IPS-NIHi7 (cell line): ENCODE measurements around the gene ANKRD12.

Experiments
- DNase-seq: peaks from one replicate; pipeline ENCODE4 v3.0.0; 2012; ENCODE audit warnings: mixed read lengths; ENCODE audit errors: extremely low spot score

ANKRD12 gene

DNA sequence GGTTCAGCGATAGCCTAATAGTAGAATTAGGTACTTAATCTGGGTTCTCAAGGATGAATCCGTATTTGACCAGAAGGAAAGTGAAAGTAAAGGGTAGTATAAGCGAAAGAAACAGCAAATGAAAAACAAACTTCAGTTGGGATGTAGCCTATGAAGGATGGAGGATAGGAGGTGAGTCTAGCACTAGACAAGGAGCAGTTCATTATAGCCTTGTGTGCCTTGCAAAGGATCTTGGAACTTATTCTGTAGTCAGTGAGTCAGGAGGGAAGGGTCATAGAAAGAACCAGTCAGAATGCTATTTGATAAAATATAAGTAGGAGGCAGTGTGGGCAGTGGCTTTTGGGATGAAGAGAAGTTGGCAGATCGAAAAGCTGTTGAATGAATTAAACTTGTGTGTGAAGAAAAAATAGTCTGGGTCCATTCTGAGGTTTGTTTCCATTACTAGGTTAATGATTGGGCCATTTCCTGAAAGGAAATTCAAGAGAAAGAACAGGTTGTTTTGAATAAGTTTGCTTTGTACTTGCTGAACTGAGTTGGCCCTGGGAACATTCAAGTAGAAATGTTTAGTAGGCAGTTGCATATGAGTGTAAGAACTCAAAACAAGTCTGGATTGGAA, 48.5 kb downstream of the ANKRD12 start:
- DNase-seq, result no peak

GRCh38 chr18:9188359-9189231, 52.0 kb downstream of the ANKRD12 start:
- no peak for DNase-seq

DNA sequence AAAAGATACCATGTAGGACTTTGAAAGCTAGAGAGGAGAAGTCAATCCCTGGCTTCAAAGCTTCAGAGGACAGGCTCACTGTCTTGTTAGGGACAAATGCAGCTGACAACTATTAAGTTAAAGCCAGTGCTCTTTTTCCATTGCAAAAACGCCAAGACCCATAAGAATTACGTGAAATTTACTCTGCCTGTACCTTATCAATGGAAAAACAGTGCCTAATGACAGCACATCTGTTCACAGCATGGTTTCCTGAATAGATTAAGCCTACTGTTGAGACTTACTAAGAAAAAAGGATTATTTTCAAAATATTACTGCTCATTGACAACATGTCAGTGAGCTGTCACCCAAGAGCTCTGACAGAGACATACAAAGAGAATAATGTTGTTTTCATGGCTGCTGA, 52.9 kb downstream of the ANKRD12 start:
- DNase-seq, result no peak

GRCh38 chr18:9191658-9192256, 55.2 kb downstream of the ANKRD12 start:
- no peak for DNase-seq

DNA sequence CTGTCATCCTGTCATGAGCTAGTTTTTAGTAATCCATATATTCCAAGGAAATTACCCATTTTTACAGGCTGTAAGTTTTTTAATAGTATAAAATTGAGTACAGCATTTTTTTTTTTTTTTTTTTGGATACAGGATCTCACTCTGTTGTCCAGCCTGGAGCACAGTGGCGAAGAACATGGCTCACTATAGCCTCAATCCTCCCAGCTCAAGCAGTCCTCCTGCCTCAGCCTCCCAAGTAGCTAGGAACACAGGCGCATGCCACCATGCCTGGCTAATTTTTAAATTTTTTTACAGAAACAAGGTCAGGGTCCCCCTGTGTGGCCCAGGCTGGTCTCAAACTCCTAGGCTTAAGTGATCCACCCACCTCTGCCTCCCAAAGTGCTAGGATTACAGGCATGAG, 56.5 kb downstream of the ANKRD12 start:
- DNase-seq, result no peak

GRCh38 chr18:9196568-9196967, 60.0 kb downstream of the ANKRD12 start:
- no peak for DNase-seq

GRCh38 chr18:9199681-9200080, 63.1 kb downstream of the ANKRD12 start:
- no peak for DNase-seq

- no peak for DNase-seq
Measured at GRCh38 chr18:9201224-9201623, 64.6 kb downstream of the ANKRD12 start.

GRCh38 chr18:9204659-9205058, 68.1 kb downstream of the ANKRD12 start:
- no peak for DNase-seq

DNA sequence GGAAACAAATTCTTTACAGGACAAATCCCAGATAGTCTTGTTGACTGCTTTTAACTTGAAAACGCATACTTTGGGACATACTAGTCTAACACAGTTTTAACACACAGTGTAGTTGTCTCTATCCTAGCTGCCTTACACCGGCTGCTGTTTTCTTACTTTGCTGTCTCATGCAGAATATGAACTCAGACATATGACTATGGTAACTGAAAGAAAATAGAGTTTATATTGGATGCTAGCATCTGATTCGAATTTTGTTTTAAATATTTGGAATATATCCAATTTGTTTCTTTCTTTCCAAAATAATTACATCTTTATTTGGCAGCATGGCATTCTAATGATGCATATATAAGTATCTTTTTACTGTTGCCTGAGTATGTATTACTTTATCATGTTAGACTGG, 69.8 kb downstream of the ANKRD12 start:
- no peak for DNase-seq

- no peak for DNase-seq
Measured at GRCh38 chr18:9209279-9209678, 72.7 kb downstream of the ANKRD12 start.

DNA sequence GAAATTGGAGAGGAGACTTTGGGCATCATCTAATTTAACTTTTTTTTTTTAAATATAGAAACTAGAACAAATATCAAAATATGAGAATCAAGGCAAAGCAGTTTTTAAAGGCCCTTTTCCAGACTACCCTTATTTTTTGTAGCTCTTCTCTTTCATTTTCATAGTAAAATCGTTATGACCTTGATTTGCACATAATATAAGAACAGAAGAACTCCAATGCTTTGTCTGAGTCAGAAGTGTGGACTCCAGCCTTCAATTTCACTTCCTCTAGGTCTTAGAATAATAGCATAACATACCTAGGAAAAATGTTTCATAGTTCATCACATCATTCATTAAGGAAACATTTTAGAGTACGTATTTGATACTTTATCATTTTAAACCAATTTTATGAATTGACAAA, 74.4 kb downstream of the ANKRD12 start:
- DNase-seq, result no peak

- DNase-seq, result no peak
Measured at GRCh38 chr18:9211955-9212354, 75.4 kb downstream of the ANKRD12 start.

GRCh38 chr18:9215221-9215933, 78.8 kb downstream of the ANKRD12 start:
- DNase-seq, result no peak

DNA sequence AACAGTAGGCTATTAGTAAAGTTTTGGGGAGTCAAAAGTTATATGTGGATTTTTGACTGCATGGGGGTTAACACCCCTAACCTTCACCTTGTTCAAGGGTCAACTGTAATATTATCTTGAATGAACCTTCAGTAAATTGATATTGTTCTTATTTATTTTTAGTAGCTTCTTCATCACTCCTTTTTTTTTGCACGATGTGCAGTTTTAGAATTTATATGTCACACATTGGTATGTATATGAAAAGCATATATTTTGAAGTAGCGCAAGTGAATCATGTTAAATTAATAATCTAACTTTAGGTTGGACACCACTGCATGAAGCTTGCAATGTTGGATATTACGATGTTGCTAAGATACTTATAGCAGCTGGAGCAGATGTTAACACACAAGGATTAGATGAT, 79.9 kb downstream of the ANKRD12 start:
- no peak for DNase-seq

DNA sequence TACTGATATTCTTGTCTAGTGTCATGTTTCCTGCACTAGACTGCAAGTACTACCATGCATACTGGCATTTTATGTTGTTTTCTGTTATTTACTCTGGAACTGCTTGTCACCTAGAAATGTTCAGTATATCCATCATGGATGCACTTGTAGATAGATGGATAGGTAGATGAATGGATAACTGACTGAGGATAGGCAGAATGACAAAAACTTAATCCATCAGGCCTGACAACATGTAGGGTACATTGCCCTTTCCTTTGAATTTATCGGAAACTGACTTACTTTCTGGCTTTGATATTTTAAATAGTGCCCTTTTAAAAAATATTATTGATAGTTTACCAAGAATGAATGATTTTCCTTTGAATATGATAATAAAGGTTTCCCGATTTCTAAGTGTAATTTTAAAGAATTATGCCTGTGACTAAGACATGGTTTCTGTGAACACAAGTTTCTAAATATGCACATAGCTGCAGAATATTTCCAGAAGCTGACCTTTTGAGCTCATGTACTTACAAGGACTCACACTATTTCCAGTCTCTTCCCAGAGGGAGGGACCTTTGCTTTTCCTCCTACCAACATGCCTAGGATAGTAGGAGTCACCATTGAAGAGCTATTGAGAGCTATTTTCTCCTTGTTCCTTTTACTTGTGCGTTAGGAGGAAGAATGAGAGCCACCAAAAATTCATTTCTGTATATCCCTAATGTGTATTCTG, 81.3 kb downstream of the ANKRD12 start:
- DNase-seq, result no peak

- no peak for DNase-seq
Measured at GRCh38 chr18:9221040-9221439, 84.5 kb downstream of the ANKRD12 start.

GRCh38 chr18:9221661-9222060, 85.1 kb downstream of the ANKRD12 start:
- no peak for DNase-seq

DNA sequence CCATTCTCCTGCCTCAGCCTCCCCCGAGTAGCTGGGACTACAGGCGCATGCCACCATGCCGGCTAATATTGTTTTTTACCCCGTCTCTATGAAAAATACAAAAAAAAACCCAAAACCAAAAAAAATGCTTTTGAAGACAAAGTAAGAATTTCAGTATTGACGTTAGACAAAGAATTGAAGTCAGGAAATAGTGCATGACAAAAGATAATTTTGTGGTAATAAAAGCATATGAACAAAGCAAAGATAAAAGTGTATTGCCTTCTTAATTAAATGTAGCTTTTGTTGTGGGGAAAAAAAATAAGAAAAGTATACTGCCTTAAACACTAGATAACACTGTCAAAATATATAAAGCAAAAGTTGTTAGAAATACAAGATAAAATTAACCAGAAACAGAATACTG, 86.8 kb downstream of the ANKRD12 start:
- DNase-seq, result no peak

DNA sequence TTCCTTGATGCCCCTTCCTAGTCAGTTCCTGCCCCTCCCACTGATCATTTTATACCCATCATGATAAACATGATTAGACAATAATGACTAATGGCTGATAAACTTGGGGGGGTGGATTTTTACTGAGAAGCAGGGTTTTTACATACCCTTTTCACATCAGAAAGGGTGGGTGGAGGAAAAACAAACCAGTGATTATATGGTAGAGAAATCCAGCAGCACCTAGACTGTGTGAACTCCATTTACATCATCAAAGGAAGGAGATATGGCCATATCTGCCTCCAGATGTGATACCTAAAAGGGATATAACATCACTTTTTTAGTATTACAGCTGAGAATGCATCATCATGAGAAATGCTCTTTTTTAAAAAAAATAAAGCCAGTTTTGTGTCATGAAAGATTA, 89.9 kb downstream of the ANKRD12 start:
- no peak for DNase-seq

DNA sequence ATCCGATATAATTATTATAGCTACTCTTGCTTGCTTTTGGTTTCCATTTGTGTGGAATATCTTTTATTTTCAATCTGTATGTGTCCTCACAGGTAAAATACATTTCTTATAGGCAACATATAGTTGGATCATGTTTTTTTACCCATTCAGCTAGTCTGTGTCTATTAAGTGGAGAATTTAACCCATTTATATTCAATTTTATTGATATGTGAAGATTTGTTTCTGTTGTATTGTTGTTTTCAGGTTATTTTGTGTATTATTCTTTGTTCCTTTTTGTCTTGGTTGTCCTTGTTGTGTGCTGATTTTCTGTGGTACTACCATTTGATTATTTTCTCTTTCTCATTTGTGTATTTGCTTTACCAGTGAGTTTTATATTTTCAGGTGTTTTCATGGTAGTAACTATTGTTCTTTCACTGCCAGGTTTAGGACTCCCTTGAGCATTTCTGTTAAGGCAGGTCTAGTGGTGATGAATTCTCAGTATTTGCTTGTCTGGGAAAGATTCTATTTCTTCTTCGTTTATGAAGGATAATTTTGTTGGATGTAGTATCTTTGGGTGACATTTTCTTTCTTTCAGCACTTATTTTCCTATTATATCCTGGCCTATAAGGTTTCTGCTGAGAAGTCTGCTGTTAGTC, 95.4 kb downstream of the ANKRD12 start:
- no peak for DNase-seq
